Occipital lobe (tissue), 2 donors: ENCODE results near the gene ZBTB25. TPM values are rescaled to one million over a fixed set of nuclear protein-coding genes. Genes with fewer than 3 reads are reported as not detected.

ENCODE experiments used
- DNase-seq: peaks from one replicate; lab custom pipeline; 2025; lab: John Stamatoyannopoulos, UW
- total RNA-seq: library from RNA; depleted of rRNA; stranded (reverse); fragments of >200 nt; gene quantifications from one replicate; pipeline ENCODE4 v1.2.3, GENCODE V29; 2014

Gene ZBTB25
- total RNA-seq, 1 donor from 2014 or later: 17.2 TPM

DNA sequence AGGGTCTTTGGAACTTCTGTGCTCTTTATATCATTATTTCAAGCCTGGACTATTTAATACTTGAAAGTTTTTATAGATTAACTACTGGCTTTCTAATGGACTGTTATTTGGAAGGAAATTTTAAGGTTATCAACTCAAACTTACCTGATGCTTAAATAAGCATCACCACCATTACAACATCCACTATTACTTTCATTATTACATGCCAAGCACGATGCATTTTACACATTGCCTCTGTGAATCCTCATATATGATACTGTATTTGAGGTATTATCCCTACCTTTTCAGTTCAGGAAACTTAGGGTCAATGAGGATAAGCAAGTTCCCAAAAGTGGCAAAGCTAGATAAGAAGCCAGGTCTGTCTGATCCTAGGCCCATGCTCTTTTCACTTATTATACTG lies 13.3 kb upstream of the ZBTB25 start:
- DNase-seq: no peak

DNA sequence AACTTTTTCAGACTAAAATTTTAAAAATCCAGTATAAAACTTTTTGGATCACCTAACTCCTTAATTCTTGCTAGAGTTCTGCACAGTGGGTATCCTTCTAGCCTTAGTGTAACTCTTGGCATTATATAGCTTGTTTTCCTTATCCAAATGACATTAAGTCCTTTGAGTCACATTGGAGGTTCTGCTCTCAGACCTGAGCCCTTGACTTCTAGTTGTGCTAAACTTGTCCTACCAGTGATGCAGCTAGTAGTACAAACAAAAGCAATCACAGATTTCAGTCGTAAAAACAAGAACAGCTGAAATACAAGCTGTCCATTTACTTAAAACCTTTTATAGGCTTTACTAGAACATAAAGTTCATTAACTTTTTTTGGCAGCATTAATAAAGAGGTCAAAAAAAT lies 11.4 kb upstream of the ZBTB25 start:
- no peak for DNase-seq

DNA sequence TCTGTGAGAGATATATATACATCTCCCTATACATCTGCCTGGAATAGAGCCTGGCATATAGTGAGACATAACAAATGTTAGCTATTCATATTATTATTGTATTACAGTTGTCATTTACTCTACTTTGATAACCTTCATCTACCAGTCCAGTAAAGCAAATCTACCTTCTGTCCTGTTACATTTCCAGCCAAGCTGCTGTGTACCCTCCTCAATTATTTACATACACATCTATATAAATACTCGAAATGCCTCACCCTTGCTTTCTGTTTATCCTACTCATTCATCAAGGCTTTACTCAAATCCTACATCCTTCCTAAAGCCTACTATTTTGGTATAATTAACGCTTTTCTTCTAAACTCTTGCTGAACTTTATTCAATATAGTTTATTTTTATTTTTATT lies 9.6 kb upstream of the ZBTB25 start:
- DNase-seq: no peak

DNA sequence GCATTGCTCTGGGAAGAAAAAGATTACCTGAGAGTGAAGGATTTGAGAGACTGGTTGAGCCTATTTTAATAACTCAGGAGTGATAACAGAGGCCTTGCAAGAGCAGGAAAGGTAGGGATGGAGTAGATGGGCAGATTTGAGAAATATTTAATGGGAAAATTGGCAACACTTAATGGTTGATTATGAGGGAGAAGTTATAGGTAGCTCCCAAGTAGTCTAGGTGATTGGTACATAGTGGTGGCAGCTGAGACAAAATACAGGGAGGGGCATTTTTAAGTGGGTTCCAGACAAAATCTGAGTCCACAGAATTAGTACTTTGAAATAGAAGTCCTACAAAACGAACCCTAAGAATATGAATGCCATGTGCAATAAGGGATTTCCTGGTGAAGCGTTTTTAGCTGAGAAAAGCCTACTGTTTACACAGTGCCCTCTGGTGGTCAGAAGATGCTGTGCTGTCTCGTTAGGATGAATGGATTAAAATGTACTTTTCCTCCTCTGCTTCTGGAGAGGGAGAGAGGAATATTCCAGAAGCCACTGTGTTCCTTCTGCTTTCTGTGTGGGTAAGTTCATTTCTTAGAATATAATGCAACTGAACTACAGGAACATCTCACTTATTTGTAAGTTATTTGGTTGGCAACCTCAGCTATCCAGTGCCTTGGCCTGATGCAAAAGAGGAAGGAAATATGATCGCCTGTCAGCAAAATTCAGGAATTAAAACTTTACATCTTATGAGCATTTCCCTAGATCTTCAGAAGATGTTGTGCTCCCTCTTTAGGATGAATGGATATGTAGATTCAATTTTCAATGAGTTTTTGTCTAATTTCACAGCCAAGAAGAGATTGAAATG lies 7.4 kb upstream of the ZBTB25 start:
- DNase-seq: peak; percentile 28

DNA sequence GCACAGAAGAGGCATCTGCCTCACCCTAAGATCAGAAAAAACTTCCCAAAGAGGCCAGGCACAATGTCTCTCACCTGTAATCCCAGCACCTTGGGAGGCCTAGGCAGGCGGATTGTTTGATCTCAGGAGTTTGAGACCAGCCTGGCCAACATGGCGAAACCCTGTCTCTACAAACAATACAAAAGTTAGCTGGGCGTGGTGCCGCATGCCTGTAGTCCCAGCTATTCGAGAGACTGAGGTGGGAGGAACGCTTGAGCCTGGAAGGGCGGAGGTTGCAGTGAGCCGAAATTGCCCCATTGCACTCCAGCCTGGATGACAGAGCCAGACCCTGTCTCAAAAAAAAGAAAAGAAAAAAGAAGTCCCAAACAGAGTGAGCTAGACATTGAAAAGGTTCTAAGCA lies 5.4 kb upstream of the ZBTB25 start:
- DNase-seq: no peak

DNA sequence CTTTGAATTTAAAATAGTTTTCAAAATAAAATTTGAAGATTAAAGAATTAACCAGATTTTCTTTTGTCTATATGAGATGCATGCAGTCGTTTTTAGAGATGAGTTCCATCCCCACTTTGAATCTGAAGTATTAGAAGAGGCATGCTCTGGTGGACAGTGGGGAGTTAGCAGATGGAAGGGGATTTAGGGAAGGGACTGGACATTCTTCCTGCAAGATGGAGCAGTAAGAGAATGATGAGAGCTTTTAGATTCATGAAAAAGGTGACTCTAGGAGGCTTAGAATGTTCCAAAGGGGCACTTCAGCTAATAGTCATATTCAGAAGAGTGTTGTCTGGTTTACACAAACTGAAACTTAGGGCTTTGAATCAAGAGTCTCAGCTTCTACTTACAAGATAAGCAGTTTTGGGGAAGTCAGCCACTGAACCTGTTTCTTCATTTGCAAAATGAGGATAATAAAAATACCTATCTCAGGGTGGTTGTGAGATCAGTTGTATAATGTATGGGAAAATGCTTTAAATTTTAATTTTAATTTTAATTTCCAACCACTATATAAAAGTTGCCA lies 4.7 kb upstream of the ZBTB25 start:
- no peak for DNase-seq

DNA sequence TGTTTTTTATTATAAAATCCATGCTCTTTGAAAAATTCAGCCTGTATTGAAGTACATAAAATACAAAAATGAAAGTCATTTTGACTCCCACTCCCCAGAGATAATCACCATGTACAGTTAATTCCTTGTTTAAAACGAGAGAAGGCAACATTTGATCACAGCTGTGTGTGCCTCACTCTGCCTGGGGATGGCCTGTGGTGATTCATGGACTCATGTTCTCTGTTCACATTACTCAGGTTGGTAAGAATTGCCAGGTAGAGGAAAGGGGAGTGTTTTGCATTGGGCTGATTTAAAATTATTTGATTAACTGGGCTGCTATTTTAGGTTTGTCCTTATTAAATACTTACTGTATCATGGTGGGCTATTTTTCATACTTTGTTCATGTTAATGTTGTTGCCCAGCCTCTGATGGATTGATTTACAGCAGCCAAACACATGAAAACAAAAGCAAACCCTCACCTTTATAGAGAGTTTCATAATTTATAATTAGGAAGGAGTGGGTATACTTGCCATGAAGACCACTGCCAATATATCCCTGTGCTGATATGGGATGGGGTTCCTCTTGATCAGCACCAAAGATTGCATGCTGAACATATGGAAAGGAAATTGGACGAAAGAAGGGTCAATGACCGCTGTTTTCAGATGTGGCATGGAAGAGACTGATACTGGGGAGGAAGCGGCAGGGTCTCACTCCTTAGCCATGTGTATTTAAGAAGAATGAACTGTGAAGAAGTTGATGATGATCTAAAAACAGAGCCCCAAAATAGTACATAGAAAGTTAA lies 3.9 kb upstream of the ZBTB25 start:
- no peak for DNase-seq

DNA sequence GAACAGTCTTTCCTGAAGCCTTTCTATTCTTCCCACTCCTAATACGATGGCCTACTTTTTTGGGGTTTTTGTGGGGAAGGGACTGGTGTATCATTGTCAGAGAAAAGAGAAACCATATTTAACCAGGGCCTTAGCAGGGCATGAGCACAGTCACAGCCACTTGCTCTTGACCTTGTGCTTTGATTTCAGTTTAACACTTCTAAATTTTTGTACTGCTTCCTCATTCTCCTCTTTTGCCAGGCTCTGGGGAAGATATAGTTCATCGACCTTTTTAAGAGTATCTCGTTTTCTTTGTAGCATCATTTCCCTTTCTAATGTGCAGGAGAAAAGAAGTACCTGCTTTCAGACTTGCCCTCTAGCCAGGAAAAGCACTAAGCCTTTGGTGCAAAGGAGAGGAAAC lies 3.1 kb upstream of the ZBTB25 start:
- no peak for DNase-seq

DNA sequence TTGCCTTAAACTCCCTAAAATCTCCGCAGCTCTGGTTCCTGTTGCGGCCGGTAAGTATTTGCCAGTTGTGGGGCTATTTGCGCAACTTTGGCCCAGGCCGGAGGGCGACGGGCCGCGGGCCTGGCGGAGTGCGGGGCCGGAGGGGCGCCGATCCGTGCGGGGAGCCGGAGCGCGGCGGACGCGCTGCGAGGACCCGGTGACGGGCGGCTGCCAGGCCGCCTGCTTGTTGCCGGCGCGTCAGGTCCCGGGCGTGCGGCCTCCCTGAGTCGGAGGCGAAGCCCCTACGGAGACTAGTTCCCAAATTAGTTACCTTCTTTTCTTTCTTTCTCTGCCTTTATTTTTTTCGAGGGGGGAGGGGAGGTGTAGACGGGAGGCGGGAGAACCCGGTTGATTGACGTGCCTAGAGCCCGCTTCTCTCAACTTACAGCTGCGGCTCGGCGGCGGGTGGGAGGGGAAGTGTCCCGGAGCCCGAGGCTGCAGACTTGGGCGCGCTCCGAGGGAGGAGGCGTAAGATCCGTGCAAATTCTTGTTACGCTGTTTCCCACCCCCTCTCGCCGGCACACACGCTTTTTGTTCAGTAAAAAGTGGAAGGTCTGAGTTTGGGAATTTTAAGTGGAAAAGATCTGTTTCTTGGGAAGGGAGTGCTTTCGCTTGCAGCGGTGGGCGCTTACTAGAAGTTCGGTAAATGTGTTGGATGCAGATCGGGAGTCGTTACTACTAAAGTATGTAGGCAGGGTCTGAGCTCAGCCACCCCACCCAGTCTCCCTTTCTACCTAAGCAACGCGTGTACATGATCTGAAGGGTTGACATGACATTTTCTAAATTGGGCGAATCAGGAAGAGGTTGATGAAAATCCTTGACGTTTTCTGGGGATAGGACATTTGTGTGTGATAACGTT lies 1.5 kb upstream of the ZBTB25 start:
- DNase-seq: peak; percentile 73

DNA sequence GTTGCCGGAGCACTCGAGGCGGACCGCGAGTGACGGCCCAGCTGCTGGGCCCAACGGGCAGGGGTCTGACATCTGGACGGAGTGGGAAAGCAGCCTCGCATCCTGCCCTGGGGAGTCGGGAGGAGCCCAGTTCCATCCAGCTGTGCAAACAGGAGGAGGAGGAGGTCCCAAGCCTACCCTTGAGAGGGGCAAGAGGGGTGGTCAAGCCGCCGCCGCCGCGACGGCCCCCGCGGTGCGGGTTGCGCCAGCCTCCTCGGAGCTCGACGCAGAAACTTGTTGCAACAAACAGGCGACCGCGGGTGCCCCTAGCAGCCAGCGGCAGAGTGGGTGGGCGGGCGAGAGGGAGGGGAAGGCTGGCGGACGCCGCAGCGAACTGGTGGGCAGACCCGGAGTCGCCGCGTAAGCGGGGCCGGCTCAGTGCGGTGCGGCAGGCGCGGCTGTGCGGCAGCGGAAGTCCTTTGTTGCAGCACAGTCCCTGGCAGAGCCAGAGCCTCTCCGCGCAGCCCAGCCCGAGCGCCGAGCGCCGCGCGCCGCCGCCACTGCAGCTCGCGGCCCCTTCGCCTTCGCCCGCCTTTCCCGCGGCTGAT lies 765 bp upstream of the ZBTB25 start, which contains the start of gene ZBTB1:
ZBTB1 (plus strand) TSS at position 461 of the 587 bp plus-strand sequence. CDS start 16,735 bp downstream, outside the sequence.
- DNase-seq: peak; percentile 85

DNA sequence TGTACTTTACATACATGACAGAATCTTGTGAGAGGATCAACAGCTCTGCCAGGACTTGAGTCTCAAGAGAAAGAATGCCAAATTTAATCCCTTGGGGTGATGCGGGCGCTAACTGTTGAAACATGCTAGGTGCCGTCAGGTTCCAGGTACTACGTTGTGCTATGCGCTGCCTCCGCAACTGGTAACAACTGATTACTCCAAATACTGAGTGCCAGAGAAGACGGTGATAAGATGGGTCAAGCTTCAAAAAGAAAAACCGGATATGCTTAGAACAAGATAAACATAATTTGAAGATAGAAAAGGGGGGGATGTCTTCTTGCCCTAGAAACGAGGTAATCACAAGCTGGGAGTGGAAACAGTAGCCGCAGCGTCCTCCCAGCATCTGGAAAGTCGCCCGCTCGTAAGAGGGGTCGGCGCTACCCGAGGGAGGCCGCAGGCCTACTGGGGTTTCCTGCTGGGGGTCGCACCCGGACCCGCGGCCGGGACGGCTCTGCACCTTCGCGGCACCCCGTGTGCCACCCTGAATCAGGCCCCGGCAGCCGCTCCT lies 678 bp downstream of the ZBTB25 start:
- DNase-seq: no peak

DNA sequence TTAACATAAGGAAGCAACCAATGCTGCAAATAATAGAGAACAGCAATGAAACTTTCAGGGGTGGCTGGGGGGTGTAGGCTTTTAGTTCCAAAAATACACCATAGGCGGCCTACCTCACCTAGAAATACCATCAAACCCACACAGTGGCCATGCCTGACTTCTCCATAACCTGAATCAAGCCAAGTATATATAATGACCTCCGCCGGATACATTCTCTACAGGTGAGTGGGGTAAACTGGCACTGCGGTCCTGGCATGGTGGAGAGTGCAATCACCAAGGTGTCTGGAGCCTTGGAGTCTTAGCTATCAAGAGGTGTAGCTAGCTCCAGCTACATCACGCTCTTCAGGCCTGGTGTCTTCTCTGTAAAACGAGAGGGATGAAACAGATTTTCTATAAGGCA lies 1.2 kb downstream of the ZBTB25 start:
- no peak for DNase-seq

DNA sequence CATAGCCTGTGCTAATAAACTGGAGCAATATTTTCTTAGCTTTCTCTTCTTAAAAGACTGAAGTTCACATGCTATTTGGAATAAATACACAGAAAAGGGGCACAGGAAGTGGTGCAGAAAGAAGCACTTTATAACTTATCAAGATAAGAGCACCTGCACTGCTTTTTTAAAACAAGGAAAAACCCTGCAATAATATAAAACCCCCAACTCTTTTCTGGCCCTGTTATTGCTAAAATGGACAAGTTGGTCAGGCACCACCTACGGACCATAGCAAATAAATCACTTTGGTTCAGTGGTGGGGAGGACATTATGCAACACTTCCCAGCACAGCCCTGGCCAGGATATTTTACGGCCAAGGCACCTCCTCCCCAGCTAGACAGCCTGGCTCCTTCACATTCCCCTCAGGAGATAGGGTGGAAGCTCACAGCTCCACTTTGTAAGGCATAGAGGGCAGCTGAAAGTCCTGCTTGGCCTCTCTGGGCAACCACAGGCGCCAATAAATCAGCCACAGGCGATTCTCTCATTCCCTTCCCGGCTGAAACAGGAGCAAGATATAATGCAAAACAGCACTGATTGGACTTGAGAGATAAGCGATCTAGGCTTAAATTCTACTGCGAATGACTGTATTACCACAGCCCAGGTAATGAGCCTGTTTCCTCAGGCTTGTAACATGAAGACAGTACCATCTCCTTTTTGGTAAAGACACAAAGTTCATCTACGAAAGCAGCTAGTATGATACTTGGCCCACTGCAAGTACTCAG lies 2.0 kb downstream of the ZBTB25 start:
- DNase-seq: no peak

DNA sequence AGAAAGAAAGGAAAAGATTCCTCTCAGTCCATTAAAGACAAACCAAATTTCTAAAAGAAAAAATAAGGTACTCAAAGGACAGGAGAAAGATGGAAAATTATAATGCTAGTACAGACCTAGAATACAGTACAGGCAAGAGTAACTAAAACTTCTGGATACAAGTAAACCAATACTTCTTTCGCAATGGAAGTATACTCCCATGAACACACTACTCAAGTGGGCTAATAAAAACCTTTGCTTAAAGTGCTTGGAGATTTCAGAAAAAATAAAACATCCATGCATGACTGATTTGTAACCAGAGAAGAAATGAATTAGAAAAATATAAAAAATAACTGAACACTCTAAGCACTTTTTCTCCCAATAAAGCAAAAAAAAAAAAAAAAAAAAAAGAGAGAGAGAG lies 3.5 kb downstream of the ZBTB25 start:
- DNase-seq: no peak

DNA sequence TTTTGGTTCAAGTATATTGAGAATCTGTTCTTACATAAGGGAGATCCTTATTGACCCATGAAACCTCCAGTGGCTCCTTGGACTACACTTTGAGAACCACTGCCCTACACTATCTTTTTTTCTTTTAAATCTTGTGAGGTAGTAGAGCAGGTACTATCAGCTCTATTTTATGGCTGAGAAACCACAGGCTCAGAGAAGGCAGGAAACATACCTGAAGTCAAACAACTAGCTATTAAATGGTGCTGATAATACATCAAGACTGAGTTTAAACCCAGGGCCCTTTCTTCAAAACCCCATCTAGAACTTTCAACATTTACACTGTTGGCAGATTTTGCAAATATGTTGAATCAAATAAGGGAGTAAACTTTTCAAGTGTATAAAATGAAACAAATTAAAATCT lies 6.9 kb downstream of the ZBTB25 start:
- DNase-seq: no peak

DNA sequence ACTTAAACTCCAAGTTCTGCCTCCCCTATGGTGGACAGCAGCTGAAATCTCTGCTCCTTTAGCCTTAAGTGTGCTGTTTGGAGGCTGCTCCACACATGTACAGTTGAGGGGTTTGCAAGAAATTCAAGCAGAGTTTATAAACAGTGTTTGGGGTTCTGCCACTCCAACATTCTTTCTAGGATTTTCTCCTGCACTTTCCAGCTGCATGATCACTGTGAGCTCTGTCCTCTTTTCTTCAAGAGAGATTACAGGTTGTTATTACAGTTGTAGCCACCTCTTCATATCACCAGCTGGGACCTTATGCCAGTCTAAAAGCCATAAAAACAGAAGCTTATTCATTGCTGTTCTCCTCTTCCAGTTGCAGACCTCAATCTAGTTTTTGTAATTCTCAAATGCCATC lies 8.4 kb downstream of the ZBTB25 start:
- DNase-seq: no peak

DNA sequence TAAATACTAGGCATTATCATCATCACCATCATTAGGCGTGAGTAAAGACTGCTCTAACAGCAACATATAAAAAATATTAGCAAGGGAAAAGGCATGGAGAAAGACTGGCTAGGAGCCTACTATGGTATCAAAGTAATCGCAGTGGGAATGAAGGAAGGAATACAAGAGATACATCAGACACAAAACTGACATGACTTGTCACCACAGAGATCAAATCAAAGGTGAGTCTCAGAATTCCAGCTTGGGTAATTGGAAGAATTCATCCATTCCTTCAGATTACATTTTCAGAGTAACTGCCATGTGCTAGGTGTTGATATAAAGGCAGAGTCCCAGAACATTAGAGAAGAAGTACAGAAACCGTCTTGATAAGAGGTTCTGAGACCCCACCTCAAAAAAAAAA lies 10.2 kb downstream of the ZBTB25 start:
- no peak for DNase-seq

DNA sequence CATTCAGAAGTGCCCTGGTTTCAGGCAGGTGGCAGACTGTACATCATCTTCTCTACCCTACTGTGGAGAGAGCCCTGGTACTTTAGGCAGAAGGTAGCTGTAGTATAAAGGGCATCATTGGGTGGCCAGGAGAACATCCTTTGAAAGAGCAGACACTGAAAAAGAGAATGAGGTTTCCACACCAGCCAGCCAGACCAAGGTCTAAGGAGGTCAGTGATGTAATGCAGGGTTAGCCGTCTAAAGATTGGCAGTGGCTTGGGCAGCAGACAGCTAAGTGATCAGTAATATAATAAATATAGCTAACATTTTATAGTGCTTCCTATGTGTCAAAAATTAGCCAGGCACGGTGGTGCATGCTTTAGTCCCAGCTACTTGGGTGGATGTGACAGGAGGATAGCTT lies 12.0 kb downstream of the ZBTB25 start:
- no peak for DNase-seq

DNA sequence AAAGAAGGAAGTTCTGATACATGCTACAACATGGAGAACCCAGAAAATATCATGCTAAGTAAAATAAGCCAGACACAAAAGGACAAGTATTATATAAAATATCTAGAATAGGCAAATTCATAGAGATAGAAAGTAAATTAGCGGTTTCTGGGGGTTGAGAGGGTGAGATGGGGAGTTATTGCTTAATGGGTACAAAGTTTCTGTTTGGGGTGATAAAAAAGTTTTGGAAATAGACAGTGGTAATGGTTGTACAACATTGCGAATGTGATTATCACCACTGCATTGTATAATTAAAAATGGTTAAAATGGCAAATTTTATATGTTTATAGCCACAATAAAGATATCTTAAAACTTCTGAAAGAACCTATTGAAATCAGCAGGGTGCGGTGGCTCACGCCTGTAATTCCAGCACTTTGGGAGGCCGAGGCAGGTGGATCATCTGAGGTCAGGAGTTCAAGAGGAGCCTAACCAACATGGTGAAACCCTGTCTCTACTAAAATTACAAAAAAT lies 15.0 kb downstream of the ZBTB25 start:
- DNase-seq: no peak
